OCI-M2 (cell line): ENCODE data around the gene TOPBP1.
"Not testable (repeated sequence)": the region's sequence is repeated elsewhere in the genome, so short reads cannot be mapped to it uniquely, and the experiment has no call there.

Experiments
- DNase-seq: peaks from one replicate; lab custom pipeline; 2025; ENCODE audit not compliant: unreplicated experiment; lab: John Stamatoyannopoulos, UW

TOPBP1 gene

DNA sequence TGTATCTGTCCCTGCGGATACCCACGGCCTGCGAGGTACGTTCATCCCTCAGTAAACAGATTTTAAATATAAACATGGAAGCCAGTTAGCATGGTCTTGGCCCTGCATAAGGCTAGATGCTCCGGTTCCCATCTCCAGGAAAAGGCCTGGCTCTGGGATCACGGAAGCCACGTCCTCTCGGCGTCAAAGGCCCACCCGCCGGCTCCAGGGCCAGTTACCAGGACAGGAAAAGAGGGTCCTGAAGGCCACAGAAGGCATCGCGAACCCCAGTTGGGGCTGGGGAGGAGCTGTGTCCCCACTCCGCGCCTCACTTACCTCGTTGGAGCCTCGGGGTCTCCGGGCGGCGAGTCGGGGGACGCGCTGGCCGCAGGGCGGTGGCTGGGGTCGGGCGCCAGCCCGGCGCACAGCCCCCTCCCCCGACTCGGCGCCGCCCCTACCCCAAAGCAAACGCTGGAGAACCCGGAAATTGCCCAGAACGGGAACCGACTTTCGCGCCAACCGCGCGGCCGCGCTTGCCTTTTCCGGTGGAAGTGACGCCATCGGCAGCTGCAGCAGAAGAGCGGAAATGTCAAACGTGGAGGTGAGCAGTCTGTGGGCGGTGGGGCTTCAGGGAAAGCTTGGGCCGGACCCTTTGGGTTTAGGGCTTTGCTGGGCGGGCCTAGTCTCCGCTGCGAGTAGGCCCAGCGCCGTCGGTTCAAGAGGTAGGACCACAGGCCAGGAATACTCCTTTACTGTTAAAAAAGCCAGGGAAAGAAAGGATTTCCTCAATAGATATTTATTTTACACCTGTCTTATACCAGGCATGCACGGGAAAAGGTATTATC is at the start of gene TOPBP1:
TSS of gene TOPBP1 (minus strand) at position 488 of the 824 bp plus-strand sequence. CDS start 814 bp downstream, outside the sequence.
- peak; percentile 44 for DNase-seq

DNA sequence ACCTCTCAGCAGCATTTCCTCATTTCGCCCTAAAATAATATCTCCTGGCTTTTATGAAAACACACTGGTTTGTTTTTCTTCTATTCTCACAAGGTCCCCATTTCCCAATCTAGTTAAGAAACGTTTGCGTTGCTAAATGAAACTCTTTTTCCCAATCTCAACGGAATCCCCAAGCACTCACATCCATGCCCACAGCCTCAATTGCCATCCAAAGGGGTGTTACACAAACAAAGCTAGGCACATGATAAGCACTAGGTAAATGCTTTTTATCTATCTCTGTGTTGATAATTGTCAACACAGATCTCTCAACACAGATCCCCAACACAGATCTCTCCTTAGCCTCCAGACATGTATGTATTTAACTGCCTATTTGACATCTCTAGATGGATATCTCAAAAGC is 49.3 kb upstream of the TOPBP1 start:
- DNase-seq, result no peak

DNA sequence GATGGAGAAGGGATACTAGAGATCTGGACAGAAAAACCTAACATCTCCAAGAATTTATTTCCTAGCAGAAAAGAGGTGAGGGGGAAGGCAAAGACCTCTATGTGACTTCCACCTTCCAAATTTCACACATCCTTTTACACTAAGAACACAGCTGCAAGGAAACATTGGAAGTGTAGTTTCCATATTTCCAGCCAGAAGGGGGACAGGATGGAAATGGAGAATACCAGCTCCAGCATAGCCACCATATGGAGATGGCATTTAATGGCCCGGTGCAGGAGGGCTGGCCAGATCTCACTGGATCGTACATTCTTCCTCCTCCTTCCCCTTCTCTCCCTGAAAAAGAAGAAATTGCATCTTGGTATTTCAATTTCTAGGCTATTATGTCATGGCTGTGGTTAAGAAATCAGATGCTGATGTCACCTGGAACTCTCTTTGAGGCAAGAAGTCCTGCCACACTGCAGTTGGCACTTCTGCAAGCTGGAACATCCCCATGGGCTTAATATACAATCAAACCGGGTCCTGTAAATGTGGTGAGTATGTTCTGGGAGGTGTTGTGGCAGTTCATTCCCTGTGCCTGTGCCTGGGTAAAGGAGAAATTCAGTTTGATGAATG is 47.5 kb upstream of the TOPBP1 start:
- DNase-seq, result no peak

DNA sequence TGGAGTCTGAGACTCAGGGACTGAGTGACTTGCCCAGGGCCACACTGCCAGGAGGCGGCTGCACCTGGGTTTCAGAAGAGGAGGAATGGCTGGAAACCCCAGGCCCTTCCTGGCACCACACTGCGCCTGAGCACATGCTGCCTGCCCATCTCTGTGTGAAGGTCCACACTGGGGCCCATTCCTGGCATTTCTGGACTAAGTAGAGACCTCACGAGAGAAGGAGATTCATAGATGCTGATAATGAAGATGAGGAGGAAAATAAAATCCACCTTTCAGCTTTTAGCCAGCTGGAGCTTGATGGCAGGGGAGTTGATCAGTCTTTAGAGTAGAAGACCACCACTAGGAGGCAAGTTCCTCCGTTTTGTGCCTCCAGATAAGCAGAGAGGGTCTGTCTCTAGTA is 44.3 kb upstream of the TOPBP1 start:
- no peak for DNase-seq

DNA sequence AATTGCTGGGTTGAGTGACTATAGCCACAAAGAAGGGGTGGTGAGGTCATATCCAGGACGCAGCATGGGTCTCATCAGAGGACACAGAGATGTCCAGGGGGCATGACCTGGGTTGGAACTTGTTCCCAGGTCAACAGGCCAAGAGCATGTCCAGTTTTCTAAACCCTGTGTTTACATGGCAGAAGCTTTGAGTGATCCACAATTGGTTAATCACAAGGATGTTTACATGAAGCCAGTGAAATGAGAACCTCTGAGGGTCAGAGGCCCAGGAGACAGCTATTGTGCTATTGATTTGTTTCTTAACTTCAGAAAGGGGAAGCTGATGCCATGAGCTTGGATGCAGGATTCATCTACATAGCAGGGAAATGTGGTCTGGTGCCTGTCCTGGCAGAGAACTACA is 42.2 kb upstream of the TOPBP1 start:
- DNase-seq, result no peak

DNA sequence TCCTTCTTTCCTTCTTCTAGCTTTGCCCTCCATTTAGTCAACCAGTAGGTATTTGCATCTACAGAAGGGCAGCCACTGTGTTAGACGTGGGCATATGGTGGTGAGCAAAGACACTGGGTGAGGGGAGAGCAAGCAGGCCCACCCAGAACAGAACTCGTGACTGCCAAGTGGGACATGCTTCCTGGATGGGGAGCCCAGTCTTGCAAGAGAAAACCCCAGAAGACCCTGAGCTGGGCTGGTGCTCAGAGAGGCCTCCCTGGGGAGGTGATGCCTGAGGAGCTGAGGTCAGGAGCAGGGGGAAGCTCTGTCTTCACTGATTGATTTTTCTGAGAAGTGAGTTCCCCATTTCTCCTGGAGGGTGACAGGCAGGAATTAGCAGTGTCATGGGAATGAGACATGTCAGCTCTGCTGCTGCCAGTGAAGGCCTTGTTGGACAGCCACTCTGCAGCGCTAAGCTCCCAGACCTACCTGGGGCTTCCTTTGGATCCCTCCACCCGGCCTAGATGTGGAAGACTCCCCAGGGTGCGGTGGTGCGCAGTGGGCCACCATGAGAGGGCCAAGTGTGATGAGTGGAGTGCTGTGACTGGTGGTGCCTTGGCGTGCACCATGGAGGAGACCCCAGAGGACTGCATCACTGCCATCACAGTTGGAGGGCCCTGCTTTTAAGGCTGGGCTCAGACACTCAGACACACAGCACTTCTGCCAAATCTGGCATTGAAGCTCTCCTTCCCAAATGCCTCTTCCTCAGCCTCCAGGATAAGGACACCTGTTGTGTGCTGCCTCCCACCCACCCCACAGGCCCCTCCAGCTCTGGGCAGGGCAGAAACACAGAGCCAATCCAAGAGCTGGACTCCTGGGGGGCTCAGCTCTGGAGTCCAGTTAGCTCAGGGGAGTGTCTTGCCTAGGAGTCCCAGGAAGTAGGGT is 40.0 kb upstream of the TOPBP1 start:
- DNase-seq, result no peak

DNA sequence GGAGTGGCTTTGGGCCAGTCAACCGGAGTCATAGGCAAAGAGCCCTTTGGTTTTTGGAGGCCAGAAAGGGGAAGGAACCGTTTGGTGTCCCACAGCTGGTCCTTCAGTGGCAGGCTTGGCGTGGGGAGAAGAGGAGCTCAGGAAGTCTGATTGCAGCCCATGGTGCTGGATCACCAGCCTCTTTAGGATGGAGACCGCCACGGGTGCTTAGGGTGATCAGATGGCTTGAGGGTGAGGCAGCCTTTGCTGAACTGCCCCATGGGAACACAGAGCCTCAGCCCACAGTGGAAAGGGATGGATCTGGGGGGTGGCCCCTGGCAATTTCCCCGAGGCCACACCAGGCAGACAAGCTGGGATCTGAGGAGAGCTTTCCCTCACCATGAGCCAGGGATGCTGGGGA is 38.6 kb upstream of the TOPBP1 start:
- DNase-seq, result no peak

DNA sequence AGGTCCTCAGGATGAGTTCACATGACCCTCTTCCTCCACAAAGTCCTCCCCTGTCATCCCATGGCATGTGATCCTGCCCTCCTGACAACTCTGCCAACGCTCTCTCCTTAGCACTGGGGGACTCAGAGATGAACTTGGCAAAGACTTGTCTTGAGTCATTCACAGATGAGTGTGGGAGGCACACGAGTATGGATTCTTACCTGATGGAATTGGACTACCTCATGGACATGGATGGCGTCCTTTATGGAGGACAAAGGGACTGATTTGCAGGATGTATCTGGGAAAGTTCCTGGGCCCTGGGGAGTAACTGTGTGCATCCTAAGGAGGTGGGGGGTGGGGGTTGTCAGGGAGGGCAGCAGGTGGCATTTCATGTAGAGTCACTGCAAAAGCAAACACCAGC is 38.2 kb upstream of the TOPBP1 start:
- DNase-seq, result no peak

DNA sequence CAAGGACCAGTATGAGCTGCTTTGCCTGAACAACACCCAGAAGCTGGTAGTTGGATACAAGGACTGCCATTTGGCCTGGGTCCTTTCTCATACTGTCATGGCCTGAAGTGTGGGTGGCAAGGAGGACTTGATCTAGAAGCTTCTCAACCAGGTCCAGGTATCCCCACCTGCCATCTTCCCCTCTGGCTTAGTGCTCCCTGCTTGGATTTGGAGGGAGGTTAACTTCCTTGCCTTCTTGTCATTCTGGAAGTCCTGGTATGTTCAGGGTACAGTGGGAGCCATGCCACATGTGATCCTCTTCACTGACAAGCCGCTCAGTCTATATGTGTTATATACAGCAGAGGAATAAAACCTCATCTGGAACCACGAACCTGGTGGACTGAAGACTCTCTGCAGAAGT is 37.7 kb upstream of the TOPBP1 start:
- no peak for DNase-seq

DNA sequence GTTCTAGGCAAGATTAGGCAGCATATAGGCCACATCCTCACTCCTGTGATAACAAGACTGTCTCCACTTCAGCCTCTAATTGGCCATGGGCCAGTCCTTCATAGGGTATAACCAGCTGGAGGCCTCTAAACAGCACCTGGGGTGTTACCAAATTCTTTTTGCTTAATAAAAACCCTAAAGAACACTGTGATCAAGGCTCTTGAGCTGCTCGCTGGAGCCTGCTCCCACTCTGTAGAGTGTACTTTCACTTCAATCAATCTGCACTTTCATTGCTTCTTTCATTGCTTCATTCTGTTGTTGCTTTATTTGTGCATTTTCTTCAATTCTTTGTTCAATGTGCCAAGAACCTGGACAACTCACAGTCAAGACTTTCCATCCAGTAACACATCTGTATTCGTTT is 36.2 kb upstream of the TOPBP1 start:
- DNase-seq, result no peak

DNA sequence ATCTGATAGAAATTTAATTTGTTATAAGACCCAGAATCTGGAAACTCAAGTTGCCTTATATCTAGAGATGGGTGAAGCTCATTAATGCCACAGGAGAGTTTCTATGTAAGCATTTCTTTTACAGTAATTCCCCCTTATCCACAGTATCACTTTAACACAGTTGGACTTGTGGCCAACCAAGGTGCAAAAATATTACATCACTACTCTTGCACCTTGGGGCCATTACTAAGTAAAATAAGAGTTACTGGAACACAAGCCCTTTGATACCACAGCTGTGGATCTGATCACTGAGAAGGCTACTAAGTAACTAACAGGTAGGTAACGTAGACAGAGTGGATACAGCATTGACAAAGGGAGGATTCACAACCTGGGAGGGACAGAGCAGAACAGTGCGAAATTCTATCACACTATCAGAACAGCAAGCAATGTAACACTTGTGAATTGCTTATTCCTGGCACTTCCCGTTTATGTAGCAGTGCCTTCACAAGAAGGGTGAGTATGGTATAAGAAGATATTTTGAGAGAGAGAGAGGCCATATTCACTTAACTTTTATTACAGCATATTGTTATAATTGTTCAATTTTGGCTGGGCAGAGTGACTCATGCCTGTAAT is 33.9 kb upstream of the TOPBP1 start:
- DNase-seq, result no peak

DNA sequence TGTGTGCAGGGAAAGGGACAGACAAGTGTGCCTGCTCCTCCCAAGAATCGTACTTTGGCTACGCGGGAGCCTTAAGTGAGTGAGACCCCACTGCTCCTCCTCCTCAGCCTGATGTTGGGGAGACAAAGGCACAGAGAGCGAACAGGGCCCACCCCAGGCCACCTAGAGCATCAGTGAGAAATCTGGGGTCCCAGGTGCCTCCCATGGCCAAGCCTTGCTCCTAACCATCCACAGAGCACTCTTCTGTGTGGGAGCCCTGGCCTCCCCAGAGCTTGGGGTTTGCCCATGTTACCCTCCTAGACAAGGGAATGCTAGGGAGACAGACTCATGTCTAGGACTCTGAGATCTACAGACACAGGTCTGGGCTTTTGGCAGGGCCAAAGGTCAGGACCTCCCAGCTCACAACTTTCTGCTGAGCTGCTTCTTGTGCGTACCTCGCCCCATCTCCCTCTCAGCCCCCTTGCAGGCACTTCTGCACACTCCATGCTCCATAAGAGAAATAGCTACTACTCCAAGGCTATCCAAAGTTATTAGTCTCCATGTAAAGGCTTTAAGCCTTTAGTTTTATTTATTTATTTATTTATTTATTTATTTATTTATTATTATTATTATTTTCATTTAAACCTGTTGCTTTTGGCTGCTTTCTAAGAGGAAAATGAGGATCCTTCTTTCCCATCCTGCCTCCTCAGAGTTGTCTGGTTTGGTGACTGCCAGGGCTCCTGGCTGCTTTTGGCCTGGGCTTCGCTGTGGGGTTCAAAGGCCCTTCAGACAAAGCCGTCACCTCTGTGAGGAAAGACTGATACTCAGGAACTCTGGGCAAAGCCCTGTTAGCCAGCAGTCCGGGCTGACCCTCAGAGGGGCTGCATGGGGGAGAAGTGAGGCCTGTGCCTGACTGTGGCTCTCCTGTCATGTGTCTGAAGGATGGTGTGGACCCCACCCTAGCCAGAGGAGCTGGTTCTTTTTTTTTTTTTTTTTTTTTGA is 32.8 kb upstream of the TOPBP1 start:
- DNase-seq, result no peak

DNA sequence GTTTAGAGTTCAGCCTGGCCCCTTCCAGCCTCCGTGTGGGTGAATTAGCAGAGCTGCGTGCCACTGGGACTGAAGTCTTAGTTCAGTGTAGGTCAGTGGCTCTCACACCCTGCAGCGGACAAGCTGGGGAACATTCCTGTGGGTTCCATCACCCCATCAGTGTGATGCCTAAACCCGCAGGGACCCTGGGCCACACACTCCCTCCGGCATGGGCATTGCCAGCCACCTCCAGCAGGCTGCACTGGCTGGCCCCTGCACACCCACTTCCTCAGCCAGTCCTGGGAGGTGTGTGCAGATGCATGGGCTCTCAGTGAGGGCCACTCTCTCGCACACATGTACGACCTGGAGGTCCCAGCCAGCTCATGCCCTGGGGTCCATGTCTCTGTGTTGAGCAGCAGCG is 32.1 kb upstream of the TOPBP1 start:
- no peak for DNase-seq

DNA sequence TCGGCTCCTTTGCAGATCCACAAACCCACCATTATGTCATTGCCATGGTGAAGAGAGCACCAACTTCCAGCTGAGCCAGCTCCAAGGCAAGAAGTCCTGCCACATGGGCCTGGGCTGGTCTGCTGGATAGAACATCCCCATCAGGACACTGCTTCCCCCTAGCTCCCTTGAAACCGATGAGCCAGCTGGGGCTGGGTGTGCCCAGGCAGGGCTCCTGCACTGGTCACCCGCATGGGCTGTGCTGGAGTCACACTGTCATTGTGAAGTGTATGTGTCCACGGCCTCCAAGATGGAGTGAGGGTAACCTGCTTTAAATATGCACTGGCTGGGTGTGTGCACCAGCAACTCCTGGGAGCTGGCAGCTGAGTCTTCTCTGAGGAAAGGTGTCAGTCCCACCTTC is 31.0 kb upstream of the TOPBP1 start:
- no peak for DNase-seq

DNA sequence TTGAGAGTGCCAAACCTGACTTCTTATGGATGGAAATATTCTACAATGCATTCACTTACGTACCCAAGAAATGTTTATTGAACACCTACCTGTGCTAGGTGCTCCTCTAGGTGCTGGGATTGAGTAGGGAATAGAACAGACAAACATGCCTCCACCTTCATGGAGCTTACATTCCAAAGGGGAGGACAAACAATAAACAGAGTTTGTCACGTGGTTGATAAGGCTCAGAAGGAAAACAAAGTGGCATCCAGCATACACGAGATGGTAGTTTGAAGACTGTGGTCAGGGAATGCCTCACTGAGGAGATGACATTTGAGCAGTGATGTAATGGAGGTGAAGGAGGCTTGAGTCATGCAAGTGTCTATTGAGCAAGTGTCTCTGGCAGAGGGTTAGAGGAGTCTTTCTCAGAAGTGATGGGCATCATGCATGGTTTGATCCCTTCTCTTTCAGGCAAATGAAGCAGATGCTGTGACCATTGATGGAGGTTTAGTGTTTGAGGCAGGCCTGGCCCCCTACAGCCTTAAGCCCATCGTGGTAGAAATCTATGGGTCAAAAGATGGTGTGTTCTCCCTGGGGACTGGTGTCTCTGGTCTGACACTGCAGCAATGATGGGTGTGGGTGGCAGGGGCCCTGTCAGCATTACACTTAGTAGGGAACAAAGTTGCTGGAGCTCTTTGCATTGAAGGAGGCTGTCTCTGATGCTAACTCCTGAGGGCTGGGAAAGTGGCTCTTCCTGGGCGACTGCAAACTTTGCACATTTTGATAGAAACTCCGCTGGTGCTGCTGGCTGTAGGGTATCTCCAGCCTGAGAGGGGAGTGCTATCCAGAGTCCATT is 29.7 kb upstream of the TOPBP1 start:
- no peak for DNase-seq

DNA sequence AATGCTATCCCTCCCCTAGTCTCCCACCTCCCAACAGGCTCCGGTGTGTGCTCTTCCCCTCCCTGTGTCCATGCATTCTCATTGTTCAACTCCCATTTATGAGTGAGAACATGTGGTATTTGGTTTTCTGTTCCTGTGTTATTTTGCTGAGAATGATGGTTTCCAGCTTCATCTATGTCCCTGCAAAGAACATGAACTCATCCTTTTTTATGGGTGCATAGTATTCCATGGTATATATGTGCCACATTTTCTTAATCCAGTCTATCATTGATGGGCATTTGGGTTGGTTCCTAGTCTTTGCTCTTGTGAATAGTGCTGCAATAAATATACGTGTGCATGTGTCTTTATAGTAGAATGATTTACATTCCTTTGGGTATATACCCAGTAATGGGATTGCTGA is 16.3 kb upstream of the TOPBP1 start:
- DNase-seq, result not testable (repeated sequence)

DNA sequence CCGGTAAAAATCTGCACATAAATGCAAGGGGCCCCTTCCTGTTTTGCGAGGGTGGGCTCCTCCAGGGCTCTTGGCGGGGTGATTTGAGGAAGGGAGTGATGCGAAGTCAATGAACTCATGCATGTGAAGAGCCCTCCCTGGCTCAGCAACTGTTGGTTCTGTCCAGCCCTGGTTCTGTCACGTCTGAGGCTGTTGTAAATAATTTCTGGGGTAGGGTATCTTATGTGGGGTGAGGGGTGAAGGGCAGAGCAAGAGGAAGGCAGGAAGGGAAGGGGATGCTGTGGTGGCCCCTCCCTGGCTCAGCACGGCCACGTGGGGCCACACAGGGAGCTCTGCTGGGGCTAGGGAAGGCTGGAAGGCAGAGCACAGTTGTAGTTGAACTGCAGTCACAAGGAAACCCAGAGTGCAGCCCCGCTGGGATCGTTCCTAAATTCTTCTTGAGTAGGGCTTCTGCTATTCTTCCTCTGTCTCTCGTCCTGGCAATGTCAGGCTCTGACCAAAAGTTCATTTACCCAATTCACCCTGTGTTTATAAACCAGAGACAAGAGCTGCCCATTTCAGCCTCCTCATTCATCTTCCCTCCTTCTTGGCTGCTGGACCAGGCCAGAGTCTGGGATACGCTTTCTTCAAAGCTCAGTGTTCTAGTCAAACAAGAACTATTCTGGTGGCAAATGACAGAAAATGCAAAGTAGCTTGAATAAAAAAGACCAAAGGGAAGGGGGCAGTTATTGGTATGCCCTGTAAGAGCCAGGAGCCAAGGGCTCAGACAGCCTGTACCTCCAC is 14.8 kb upstream of the TOPBP1 start:
- DNase-seq, result no peak

DNA sequence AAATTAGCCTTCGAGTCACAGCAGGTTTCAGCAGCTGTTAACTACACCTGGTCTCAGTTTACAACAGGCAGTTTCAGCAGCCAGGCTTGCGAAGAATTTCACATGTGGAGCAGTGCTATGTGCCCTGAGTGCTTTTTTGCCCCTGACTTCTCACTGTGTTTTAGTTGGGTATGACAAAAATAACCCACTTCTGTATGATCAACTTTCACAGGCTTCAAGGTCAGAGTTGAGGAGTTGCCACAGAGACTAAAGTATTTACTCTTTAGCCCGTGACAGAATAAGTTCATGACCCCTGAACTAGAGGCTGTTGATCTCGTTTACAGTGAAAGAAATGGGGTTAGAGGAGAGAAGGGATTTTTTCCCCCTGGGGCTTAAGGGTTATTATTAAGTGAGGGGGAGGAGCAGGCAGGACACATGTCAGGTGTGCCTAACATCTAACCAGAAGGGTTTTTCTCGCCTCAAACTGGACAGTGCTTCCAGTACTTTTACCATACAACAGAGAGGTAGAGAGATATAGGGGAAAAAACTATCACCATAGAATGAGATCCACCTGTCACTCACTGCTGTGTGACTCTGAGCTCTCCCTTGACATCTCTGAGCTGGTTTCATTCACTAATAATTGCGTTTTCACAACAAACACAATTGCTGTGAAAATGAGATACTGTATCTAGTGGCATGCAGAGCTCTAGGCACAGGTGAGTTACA is 14.0 kb upstream of the TOPBP1 start:
- DNase-seq, result no peak
